ENCODE results near the gene CHRNB2. TPM values are rescaled to one million over a fixed set of nuclear protein-coding genes. Genes with fewer than 3 reads are reported as not detected.

The CHRNB2 gene
- total RNA-seq, 3 donors from 2014 or later, result 0.17 to 0.92 (median 0.24) TPM

DNA sequence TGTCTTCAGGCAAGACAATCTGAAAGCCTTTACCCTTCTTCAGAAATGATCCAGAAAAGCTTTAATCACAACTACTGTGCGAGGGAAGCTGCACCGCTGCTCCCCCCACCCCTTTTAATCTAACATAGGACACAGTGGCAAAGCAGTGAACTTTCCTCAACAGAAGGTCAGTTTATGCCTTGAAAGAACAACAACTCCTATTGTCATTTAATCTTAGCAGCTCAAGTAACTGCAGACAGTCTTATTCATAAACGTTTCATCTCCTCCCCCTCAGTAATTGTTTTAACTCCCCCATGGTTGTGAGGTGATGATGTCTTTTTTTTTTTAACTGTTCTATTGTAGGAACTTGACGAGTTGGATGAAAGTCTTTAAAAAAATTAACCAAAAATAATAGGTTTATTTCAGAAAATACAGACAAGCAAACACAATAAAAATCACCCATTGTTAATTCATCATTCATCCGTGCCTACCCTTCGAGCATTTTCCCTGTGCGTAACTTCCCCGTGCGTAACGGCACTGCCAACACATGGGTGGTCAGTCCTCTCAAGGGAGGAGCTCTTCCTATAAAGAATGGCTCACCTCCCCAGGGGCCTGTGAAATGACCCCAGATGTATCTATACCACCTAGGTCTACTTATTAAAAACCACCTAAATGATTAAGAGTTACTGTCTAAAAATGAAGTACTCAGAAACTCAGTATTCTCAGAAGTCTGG, 43.7 kb downstream of the CHRNB2 start:
- DNase-seq, result no peak
- intact Hi-C loops (cut with DNase I, micrococcal nuclease), result no loop called here
- TF ChIP-seq, protein P1, sequence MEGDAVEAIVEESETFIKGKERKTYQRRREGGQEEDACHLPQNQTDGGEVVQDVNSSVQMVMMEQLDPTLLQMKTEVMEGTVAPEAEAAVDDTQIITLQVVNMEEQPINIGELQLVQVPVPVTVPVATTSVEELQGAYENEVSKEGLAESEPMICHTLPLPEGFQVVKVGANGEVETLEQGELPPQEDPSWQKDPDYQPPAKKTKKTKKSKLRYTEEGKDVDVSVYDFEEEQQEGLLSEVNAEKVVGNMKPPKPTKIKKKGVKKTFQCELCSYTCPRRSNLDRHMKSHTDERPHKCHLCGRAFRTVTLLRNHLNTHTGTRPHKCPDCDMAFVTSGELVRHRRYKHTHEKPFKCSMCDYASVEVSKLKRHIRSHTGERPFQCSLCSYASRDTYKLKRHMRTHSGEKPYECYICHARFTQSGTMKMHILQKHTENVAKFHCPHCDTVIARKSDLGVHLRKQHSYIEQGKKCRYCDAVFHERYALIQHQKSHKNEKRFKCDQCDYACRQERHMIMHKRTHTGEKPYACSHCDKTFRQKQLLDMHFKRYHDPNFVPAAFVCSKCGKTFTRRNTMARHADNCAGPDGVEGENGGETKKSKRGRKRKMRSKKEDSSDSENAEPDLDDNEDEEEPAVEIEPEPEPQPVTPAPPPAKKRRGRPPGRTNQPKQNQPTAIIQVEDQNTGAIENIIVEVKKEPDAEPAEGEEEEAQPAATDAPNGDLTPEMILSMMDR (IDR thresholded peaks at IDR 0.05), result no peak
- ATAC-seq, result no peak
- Histone ChIP-seq H3K4me1 (ENCODE audit: low read depth) (peaks cover 16% of the 10 kb centered on the region), H3K36me3 (ENCODE audit: low read depth) (no peaks in the 10 kb centered on the region), H3K4me3 (no peak overlapping the region), H3K9me3 (no peaks in the 10 kb centered on the region)

DNA sequence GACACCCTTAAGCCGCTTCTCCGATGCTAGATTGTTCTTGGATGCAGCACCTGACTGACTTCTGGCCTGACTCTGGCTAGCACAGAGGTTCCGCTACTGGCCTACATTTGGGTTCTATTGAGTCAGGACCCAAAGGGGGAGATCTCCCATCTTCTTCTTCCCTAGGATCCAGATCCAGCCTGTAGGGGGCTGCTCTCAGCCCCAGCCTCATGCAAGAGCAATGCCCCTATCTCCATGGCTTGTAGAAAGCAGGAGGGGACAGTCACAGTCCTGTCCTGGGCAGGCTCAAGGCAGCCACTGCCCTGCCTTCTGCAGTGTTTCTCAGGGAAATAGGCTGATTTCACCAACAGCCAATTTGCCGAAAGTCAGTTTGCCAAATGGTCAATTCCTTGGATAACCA, 46.7 kb downstream of the CHRNB2 start:
- no peaks in the 10 kb centered on the region for H3K9me3 ChIP-seq
- peaks cover 3% of the 10 kb centered on the region for H3K4me1 ChIP-seq (ENCODE audit: low read depth)
- DNase-seq, result no peak
- H3K4me3 ChIP-seq, result no peak overlapping the region
- no peaks in the 10 kb centered on the region for H3K36me3 ChIP-seq (ENCODE audit: low read depth)
- ATAC-seq, result no peak
- intact Hi-C loops (cut with DNase I, micrococcal nuclease), result no loop called here
- TF ChIP-seq, protein P1 (IDR thresholded peaks at IDR 0.05), result no peak

DNA sequence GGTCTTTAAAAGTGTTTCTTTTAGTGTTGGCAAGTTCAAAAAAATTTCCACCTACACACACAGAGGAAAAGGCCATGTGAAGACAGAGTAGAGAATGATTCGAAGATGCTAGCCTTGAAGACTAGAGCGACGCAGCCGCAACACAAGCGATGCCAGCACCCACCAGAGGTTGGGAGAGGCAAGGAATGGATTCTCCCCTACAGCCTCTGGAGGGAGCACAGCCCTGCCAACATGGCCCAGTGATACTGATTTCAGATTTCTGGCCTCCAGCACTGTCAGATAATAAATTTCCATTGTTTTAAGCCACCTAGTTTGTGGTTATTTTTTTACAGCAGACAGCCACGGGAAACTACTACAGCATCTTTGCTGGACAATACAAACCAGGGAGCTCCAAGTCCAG, 47.3 kb downstream of the CHRNB2 start:
- TF ChIP-seq, protein P1 (IDR thresholded peaks at IDR 0.05), result no peak
- H3K36me3 ChIP-seq (ENCODE audit: low read depth), result no peaks in the 10 kb centered on the region
- DNase-seq, result no peak
- intact Hi-C loops (cut with DNase I, micrococcal nuclease), result no loop called here
- ATAC-seq, result no peak
- H3K4me3 ChIP-seq, result no peak overlapping the region
- H3K4me1 ChIP-seq (ENCODE audit: low read depth), result no peaks in the 10 kb centered on the region
- no peaks in the 10 kb centered on the region for H3K9me3 ChIP-seq

DNA sequence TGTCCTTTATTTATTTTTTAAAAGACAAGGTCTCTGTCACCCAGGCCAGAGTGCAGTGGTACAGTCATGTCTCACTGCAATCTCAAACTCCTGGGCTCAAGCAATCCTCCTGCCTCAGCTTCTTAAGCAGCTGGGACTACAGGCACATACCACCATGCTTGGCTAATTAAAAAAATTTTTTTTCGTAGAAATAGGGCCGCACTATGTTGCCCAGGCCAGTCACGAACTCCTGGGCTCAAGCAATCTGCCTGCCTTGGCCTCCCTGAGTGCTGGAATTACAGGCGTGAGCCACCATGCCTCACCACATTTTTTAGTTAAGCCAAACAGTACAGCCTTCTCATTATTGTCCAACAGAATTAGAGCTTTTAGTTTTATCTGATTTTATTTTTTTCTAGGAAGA, 47.8 kb downstream of the CHRNB2 start:
- TF ChIP-seq, protein P1 (IDR thresholded peaks at IDR 0.05), result no peak
- ATAC-seq (no peak), DNase-seq (no peak)
- Histone ChIP-seq H3K4me1 (ENCODE audit: low read depth) (no peaks in the 10 kb centered on the region), H3K9me3 (no peaks in the 10 kb centered on the region), H3K4me3 (no peak overlapping the region), H3K36me3 (ENCODE audit: low read depth) (no peaks in the 10 kb centered on the region)
- intact Hi-C loops (cut with DNase I, micrococcal nuclease), result no loop called here

DNA sequence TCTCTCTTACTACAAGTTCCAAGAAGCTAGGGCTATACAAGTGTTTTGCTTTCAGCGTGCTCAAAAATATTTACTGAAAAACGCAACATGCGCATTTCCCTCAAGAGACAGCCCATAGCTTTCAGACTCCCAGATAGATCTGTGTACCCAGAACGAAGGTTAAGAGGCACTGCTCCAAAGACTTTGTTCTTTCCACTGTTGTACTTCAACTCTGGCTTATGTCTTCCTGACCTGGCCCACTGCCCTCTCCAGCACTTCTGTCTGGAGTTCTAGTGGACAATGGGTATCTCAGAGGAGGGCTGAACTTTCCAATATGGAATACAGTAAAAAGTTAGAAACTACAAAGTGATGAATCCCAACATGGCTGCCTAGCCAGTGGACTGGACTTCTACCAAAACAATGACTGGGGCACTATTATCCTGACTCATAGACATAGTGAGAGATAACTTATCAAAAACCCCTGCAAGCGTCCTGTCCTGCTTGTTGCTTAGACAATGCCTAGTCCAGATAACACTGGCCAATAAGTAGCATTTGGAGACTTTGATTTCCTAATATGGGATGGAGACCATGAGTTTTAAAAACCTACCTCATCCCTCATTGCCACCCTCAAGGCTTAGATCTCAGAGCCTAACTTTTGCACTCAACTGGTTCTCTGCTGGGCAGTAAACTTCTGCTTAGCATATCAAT, 49.2 kb downstream of the CHRNB2 start:
- no peaks in the 10 kb centered on the region for H3K4me1 ChIP-seq (ENCODE audit: low read depth)
- TF ChIP-seq, protein P1 (IDR thresholded peaks at IDR 0.05), result no peak
- no peak overlapping the region for H3K4me3 ChIP-seq
- DNase-seq (no peak), ATAC-seq (no peak)
- no peaks in the 10 kb centered on the region for H3K36me3 ChIP-seq (ENCODE audit: low read depth)
- intact Hi-C loops (cut with DNase I, micrococcal nuclease), result no loop called here
- H3K9me3 ChIP-seq, result no peaks in the 10 kb centered on the region
